ENCODE results near the gene ALDH3B2.
"Not testable (repeated sequence)": the region's sequence is repeated elsewhere in the genome, so short reads cannot be mapped to it uniquely, and the experiment has no call there.

The ALDH3B2 gene

GRCh38 chr11:67685641-67686332 is 11.4 kb upstream of the ALDH3B2 start:
- DNase-seq (ENCODE audit: low read depth in 2 of 2) = not testable (repeated sequence)

- DNase-seq (ENCODE audit: low read depth in 2 of 2) = not testable (repeated sequence)
Observed at GRCh38 chr11:67682126-67683034, 8.0 kb upstream of the ALDH3B2 start.

- DNase-seq (ENCODE audit: low read depth in 2 of 2) = no peak
Observed at GRCh38 chr11:67680696-67681470, 6.5 kb upstream of the ALDH3B2 start.

- DNase-seq (ENCODE audit: low read depth in 2 of 2) = no peak
Observed at GRCh38 chr11:67675058-67675747, 780 bp upstream of the ALDH3B2 start.

GRCh38 chr11:67673902-67674301 is 521 bp downstream of the ALDH3B2 start:
- DNase-seq (ENCODE audit: low read depth in 2 of 2) = no peak

GRCh38 chr11:67673358-67673757 is 1.1 kb downstream of the ALDH3B2 start:
- no peak for DNase-seq (ENCODE audit: low read depth in 2 of 2)

- DNase-seq (ENCODE audit: low read depth in 2 of 2) = no peak
Observed at GRCh38 chr11:67671211-67671520, 3.3 kb downstream of the ALDH3B2 start.

- no peak for DNase-seq (ENCODE audit: low read depth in 2 of 2)
Observed at GRCh38 chr11:67670316-67671210, 3.9 kb downstream of the ALDH3B2 start.

- DNase-seq (ENCODE audit: low read depth in 2 of 2) = no peak
Observed at GRCh38 chr11:67668192-67668551, 6.3 kb downstream of the ALDH3B2 start.

- no peak for DNase-seq (ENCODE audit: low read depth in 2 of 2)
Observed at GRCh38 chr11:67667490-67668191, 6.8 kb downstream of the ALDH3B2 start.

- DNase-seq (ENCODE audit: low read depth in 2 of 2) = no peak
Observed at GRCh38 chr11:67666676-67667489, 7.5 kb downstream of the ALDH3B2 start.

GRCh38 chr11:67666303-67666645 is 8.1 kb downstream of the ALDH3B2 start:
- no peak for DNase-seq (ENCODE audit: low read depth in 2 of 2)

GRCh38 chr11:67665541-67666302 is 8.7 kb downstream of the ALDH3B2 start:
- DNase-seq (ENCODE audit: low read depth in 2 of 2) = no peak

- no peak for DNase-seq (ENCODE audit: low read depth in 2 of 2)
Observed at GRCh38 chr11:67664696-67665540, 9.5 kb downstream of the ALDH3B2 start.

GRCh38 chr11:67664213-67664585 is 10.2 kb downstream of the ALDH3B2 start:
- DNase-seq (ENCODE audit: low read depth in 2 of 2) = no peak

- no peak for DNase-seq (ENCODE audit: low read depth in 2 of 2)
Observed at GRCh38 chr11:67663532-67664212, 10.8 kb downstream of the ALDH3B2 start.

- no peak for DNase-seq (ENCODE audit: low read depth in 2 of 2)
Observed at GRCh38 chr11:67662835-67663531, 11.4 kb downstream of the ALDH3B2 start.
